Keratinocyte (primary cell): Measurements from ENCODE around the gene CEP152. TPM values are rescaled to one million over a fixed set of nuclear protein-coding genes. Genes with fewer than 3 reads are reported as not detected.

Experiments
- DNase-seq: peaks from one replicate; pipeline ENCODE4 v3.0.0-alpha.2; 2011; ENCODE audit warnings: low read depth, missing footprints, low spot score
- FAIRE-seq: peaks from 2 replicates; lab custom pipeline; 2011; peaks lifted over from hg19 to GRCh38; lab: Jason Lieb, UNC
- H2AFZ ChIP-seq: 2 replicates; pipeline ENCODE4 v1.6.0; 2012; ENCODE audit warnings: low read length, control low read depth, inconsistent platforms; ENCODE audit not compliant: control insufficient read depth
- H3K27ac ChIP-seq: 2 replicates; pipeline ENCODE4 v1.5.1; 2011; ENCODE audit warnings: low read length; ENCODE audit not compliant: control insufficient read depth, insufficient read depth
- H3K27me3 ChIP-seq: 3 replicates; pipeline ENCODE4 v1.6.0; 2011; ENCODE audit warnings: low read length; ENCODE audit not compliant: control insufficient read depth, insufficient read depth; ENCODE audit errors: extremely low read depth
- H3K36me3 ChIP-seq, 2 experiments: 2 replicates in 1 of 2; 3 replicates in 1 of 2; pipeline ENCODE4 v1.5.1; 2011; ENCODE audit warnings: low read length in 2 of 2, mild to moderate bottlenecking in 1 of 2; ENCODE audit not compliant: control insufficient read depth in 2 of 2, insufficient read depth in 2 of 2; ENCODE audit errors: extremely low read depth in 1 of 2
- H3K4me1 ChIP-seq: 3 replicates; pipeline ENCODE4 v1.5.1; 2011; ENCODE audit warnings: low read length; ENCODE audit not compliant: control insufficient read depth, insufficient read depth; ENCODE audit errors: extremely low read depth
- H3K4me2 ChIP-seq: 3 replicates; pipeline ENCODE4 v1.6.0; 2011; ENCODE audit warnings: low read depth, low read length; ENCODE audit not compliant: control insufficient read depth, insufficient read depth; ENCODE audit errors: extremely low read depth
- H3K4me3 ChIP-seq, 3 experiments: fragments of 200-600 bp in 1 of 3; sonication (generic) in 1 of 3; 2 replicates in 2 of 3; 3 replicates in 1 of 3; pipeline ENCODE4 v1.5.1; 2011 to 2016; ENCODE audit warnings: low read length in 3 of 3, mild to moderate bottlenecking in 3 of 3, control low read depth in 2 of 3, inconsistent platforms in 1 of 3, low read depth in 1 of 3, mixed read lengths in 1 of 3, mixed run types in 1 of 3, moderate library complexity in 1 of 3; ENCODE audit not compliant: control insufficient read depth in 2 of 3, insufficient read depth in 2 of 3; ENCODE audit errors: extremely low read depth in 1 of 3
- H3K79me2 ChIP-seq: 2 replicates; pipeline ENCODE4 v1.6.0; 2012; ENCODE audit warnings: low read length; ENCODE audit not compliant: control insufficient read depth, insufficient read depth
- H3K9ac ChIP-seq: 3 replicates; pipeline ENCODE4 v1.6.0; 2011; ENCODE audit warnings: low read length; ENCODE audit not compliant: control insufficient read depth, insufficient read depth; ENCODE audit errors: extremely low read depth
- H3K9me1 ChIP-seq: 3 replicates; pipeline ENCODE4 v1.6.0; 2011; ENCODE audit warnings: low read length; ENCODE audit not compliant: control insufficient read depth, insufficient read depth; ENCODE audit errors: extremely low read depth
- H3K9me3 ChIP-seq: 2 replicates; pipeline ENCODE4 v1.5.1; 2012; ENCODE audit warnings: low read depth, low read length; ENCODE audit not compliant: control insufficient read depth
- H4K20me1 ChIP-seq: 3 replicates; pipeline ENCODE4 v1.6.0; 2011; ENCODE audit warnings: low read length; ENCODE audit not compliant: control insufficient read depth, insufficient read depth; ENCODE audit errors: extremely low read depth
- EZH2 ChIP-seq: IDR thresholded peaks from one replicate; pipeline ENCODE4 v1.6.1; 2012; ENCODE audit warnings: inconsistent platforms, mild to moderate bottlenecking, low read length, moderate library complexity
- dilution Hi-C: fragments of 300-500 bp; cut with MboI; formaldehyde crosslinking; loops from one replicate; pipeline ENCODE4 v1.7.0; 2020; ENCODE audit warnings: low sequenced_read_pairs; ENCODE audit not compliant: extremely low pct_ligation_motif_present
- polyA plus RNA-seq, 5 experiments: library from polyadenylated mRNA; depleted of rRNA in 3 of 5; stranded (reverse) in 3 of 5; stranded (forward) in 1 of 5; unstranded in 1 of 5; fragments of >200 nt; gene quantifications; 1 replicate in 1 of 5; 2 replicates in 3 of 5; 3 replicates in 1 of 5; pipeline versions ENCODE4 v1.2.1 to v1.2.3, GENCODE V29; 2011 to 2012; ENCODE audit warnings: missing spikeins in 2 of 5, low read depth in 1 of 5, low replicate concordance in 1 of 5
- TF ChIP-seq, protein P1 (sequence below), 3 experiments: IDR thresholded peaks in 1 of 3; conservative IDR thresholded peaks in 1 of 3; optimal IDR thresholded peaks in 1 of 3; 2 replicates in 2 of 3; 3 replicates in 1 of 3; pipeline versions ENCODE3 to v1.5.1; 2011; ENCODE audit warnings: low read length in 3 of 3, mild to moderate bottlenecking in 3 of 3, moderate library complexity in 2 of 3, control low read depth in 1 of 3, inconsistent platforms in 1 of 3; ENCODE audit not compliant: insufficient read depth in 2 of 3; ENCODE audit errors: extremely low read depth in 1 of 3

The CEP152 gene
- polyA plus RNA-seq, 1 donor (not counting 4 experiments of a cell fraction or from before 2014, with no cell fraction given), result 4.0 TPM

DNA sequence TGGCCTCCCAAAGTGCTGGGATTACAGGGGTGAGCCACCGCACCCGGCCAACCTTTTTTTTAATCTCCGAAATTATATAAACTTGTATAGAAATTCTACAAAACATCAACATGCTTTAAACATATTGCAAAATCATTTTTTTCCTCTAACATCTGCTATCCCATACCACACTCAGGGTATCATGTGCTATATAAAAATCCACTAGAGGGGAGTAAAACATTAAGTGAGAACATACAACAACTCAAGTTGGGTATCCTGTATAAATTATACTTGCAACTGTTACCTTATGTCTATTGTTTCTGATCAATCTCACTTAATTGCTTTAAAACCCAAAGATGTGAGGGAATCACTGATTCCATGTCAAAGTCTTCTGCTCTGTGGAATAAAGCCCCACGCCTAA lies 93.4 kb downstream of the CEP152 start:
- Histone ChIP-seq H3K9me1 (no peaks in the 10 kb centered on the region), H3K36me3 (no peaks in the 10 kb centered on the region), H3K4me1 (peaks cover 1% of the 10 kb centered on the region), H3K9ac (no peak overlapping the region), H3K4me3 (no peak overlapping the region), H3K27ac (no peak overlapping the region), H3K9me3 (no peaks in the 10 kb centered on the region), H3K27me3 (no peaks in the 10 kb centered on the region), H3K79me2 (no peaks in the 10 kb centered on the region), H2AFZ (no peak overlapping the region), H3K4me2 (no peak overlapping the region), H4K20me1 (no peaks in the 10 kb centered on the region)
- dilution Hi-C loops, result no loop called here
- DNase-seq (no peak), FAIRE-seq (no peak)
- no peak for TF ChIP-seq EZH2
- TF ChIP-seq, protein P1, sequence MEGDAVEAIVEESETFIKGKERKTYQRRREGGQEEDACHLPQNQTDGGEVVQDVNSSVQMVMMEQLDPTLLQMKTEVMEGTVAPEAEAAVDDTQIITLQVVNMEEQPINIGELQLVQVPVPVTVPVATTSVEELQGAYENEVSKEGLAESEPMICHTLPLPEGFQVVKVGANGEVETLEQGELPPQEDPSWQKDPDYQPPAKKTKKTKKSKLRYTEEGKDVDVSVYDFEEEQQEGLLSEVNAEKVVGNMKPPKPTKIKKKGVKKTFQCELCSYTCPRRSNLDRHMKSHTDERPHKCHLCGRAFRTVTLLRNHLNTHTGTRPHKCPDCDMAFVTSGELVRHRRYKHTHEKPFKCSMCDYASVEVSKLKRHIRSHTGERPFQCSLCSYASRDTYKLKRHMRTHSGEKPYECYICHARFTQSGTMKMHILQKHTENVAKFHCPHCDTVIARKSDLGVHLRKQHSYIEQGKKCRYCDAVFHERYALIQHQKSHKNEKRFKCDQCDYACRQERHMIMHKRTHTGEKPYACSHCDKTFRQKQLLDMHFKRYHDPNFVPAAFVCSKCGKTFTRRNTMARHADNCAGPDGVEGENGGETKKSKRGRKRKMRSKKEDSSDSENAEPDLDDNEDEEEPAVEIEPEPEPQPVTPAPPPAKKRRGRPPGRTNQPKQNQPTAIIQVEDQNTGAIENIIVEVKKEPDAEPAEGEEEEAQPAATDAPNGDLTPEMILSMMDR (optimal IDR thresholded peaks at IDR 0.05 in 1 of 3, IDR thresholded peaks at IDR 0.05 in 1 of 3, conservative IDR thresholded peaks at IDR 0.05 in 1 of 3; ENCODE audit: extremely low read depth in 1 of 3, insufficient read depth in 2 of 3, low read length in 3 of 3), result no peak

DNA sequence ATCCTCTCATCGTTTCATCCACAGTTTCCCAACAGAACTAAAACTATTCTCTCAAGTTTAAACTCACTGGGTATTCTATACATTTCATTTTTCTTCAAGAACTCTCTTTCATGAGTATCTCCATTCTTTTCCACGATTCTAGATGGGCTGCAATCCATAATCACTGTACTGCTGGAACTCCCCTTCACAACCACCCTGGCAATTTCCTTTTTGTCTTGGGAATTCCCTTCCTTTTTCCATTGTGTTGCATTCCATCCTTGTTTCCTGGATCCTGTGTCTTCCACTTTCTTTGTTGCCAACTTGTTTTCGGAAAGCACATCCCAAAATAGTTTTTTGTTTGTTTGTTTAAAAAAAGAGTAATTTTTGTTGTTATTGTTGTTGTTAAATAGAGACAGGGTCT lies 98.3 kb downstream of the CEP152 start:
- Histone ChIP-seq H3K4me3 (no peak overlapping the region), H3K36me3 (no peaks in the 10 kb centered on the region), H3K9me3 (no peaks in the 10 kb centered on the region), H3K27me3 (no peaks in the 10 kb centered on the region), H4K20me1 (no peaks in the 10 kb centered on the region), H3K4me2 (no peak overlapping the region), H3K79me2 (no peaks in the 10 kb centered on the region), H2AFZ (no peak overlapping the region), H3K9ac (no peak overlapping the region), H3K4me1 (no peaks in the 10 kb centered on the region), H3K27ac (no peak overlapping the region), H3K9me1 (no peaks in the 10 kb centered on the region)
- no peak for TF ChIP-seq EZH2
- TF ChIP-seq, protein P1 (optimal IDR thresholded peaks at IDR 0.05 in 1 of 3, IDR thresholded peaks at IDR 0.05 in 1 of 3, conservative IDR thresholded peaks at IDR 0.05 in 1 of 3; ENCODE audit: extremely low read depth in 1 of 3, insufficient read depth in 2 of 3, low read length in 3 of 3), result no peak
- dilution Hi-C loops, result no loop called here
- FAIRE-seq (no peak), DNase-seq (no peak)
